ENCODE measurements around the gene APLNR.

The APLNR gene

GRCh38 chr11:57251037-57251436 is 14.0 kb upstream of the APLNR start:
- no peak for DNase-seq

DNA sequence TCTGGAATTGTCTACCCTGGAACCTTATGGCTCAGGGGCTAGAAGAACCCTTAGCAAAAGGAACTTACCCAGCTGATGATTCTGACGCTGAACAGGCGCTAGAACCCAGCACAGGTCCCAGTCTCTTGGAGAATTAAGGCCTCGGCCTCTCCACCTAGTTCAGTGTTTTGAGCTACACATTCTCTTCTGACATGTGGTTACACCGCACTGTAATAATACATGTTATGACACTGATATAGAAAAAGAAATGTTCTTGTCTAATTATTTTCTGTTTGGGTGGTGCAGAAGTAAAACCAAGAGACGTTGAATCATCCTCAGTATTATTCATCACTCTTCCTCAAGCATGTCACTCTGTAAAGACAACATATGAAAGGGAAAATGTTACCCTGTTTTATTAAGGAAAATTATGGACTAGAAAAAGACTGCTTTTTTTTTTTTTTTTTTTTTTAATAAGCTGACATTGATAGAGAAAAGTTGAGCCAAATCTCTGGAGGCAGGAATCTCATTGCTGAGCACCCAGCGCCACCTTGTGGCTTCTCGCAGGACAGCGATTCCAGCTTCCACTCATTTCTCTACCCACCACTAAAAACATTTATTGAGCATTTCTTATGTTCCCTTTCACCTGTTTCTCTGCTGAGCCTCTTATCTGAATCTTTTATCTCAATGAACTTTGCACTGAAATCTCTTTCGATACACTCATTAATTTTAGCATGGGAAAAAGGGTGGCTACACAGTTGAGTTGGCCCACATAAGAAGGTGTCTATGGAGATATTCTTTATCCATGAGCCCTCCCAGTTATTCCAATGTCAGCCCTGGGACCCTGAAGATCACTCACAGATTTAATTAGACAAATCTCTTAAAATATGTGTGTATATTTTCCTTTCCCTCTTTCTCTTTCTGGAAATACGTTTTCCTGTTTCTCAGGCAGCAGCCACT is 12.6 kb upstream of the APLNR start:
- DNase-seq: peak; percentile 55

DNA sequence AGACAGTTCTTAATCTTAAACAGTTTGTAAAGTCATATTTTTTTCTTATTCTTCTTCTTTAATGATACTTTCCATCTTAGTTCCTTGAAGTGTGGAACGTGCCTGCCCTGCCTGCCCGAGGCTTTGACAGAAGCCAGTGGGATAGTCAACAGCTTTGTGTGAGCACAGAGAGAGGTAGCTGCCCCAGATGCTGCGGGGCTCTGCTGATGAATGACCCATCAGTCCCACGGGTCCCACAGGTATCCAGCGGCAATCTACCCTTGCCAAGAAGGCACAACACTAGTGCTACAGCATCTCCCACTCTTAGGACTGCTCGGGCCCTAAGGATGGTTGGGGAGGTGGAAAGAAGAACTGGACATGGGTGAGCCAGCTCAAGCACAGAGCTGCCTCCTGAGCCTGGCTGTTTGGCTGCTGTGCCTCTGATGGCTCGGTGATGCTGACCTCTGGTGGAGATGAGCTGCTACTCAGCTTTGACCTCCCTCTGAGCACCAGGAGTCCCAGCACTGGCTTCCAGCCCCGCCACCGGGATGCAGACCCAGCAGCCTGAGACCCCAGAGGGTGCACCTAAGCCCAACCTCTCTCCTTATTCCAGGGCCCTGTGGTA is 11.8 kb upstream of the APLNR start:
- peak; percentile 29 for DNase-seq

DNA sequence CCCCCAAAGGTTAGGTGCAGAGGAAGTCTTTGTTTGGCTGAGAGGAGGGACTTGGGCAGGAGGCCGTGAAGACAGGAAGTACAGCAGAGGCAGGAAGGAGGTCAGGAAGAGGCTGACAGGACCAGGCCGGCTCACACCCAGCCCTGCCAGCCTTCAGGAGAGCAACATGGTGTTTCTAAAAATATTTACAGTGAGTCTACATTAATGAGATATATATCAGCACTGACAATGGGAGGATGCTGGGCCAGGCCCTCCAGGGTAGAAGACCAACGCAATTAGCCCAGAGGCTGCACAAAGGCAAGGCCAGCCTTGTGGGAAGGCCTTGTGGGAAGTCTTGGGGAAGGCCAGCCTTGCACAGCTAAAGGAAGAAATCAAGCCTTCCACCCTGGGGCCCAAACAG is 7.9 kb upstream of the APLNR start:
- DNase-seq: no peak

GRCh38 chr11:57241353-57241972 is 4.4 kb upstream of the APLNR start:
- no peak for DNase-seq

GRCh38 chr11:57240757-57241156 is 3.7 kb upstream of the APLNR start:
- DNase-seq: no peak

DNA sequence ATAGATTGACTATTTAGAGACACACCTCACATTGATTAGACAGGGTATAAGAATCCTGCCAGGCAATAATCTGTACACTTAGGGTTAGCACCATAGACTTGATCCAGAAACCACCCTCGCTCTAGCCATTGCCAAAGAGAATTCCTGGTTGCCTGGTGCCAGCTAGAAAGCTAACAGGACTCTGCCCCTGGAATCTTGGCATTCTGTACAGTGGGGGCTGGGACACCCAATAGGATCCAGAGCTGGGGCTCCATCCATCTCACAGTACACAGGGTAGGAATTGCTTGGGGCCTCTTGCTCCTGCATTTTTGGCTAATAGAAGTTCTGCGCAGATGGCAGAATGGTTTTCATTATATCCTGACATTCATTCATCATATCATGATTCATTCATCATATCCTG is 3.0 kb upstream of the APLNR start:
- no peak for DNase-seq

DNA sequence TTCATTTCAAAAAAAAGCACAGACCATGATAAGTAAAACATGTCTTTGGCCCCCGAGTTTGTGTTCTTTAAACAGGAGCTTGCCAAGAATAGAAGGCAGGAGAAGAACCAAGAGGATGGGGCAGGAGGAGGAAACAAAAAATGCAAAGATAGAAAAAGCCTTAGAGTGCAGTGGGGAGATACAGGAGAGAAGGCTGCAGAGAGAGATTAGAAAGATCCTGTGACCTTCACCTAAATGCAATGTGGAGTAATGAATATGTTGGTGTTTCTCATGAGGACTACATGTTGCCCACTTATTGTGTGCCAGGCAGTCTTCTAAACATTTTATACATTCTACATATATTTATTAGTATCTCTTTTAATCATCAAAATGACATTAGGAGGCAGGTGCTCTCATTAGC is 2.3 kb upstream of the APLNR start:
- no peak for DNase-seq

- DNase-seq: no peak
Measured at GRCh38 chr11:57235761-57236703, 1.0 kb downstream of the APLNR start.

GRCh38 chr11:57233702-57234101 is 3.3 kb downstream of the APLNR start:
- no peak for DNase-seq

- DNase-seq: no peak
Measured at GRCh38 chr11:57231539-57232253, 5.4 kb downstream of the APLNR start.

GRCh38 chr11:57230791-57231538 is 6.1 kb downstream of the APLNR start:
- no peak for DNase-seq

- no peak for DNase-seq
Measured at GRCh38 chr11:57230316-57230715, 6.7 kb downstream of the APLNR start.

DNA sequence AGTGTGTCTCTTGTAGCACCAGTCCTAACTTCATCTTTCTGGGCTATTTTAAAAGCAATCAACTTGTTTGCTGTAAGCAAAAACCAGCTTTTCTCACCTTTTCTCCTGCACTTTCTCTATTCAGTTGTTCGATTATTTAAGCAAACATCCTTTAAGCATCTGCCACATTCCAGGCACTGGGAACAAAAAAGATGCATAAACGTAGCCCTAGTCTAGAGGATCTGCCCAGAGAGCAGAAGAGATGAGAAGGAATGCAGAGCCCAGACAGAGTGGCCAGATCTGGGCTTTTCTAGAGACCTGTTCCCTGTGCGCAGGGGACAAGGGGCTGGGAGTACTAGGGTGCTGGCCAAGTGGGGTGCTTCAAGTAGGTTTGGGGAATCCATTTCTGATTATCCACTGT is 8.4 kb downstream of the APLNR start:
- no peak for DNase-seq

GRCh38 chr11:57224537-57224936 is 12.5 kb downstream of the APLNR start:
- DNase-seq: no peak

GRCh38 chr11:57224128-57224527 is 12.9 kb downstream of the APLNR start:
- no peak for DNase-seq

- no peak for DNase-seq
Measured at GRCh38 chr11:57223601-57224000, 13.4 kb downstream of the APLNR start.

DNA sequence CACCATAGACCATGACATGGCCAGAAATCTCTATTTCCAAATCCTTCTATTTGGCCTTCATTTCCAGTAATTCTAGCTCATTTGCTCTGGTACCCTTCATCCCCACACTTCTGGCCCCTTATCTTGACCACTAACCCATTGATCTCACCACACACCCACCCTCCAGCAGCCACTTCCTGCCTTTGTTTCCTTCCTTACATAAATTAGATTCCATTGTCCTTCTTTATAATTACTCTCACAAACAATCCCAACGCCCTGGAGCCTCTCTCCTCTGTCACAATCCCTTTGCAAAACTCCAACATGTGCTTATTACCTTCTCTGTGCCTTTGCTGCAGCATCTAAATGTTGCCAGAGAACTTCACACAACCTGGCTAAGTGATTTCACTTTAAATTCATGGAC is 14.8 kb downstream of the APLNR start:
- no peak for DNase-seq

- DNase-seq: no peak
Measured at GRCh38 chr11:57219021-57219627, 17.9 kb downstream of the APLNR start.

DNA sequence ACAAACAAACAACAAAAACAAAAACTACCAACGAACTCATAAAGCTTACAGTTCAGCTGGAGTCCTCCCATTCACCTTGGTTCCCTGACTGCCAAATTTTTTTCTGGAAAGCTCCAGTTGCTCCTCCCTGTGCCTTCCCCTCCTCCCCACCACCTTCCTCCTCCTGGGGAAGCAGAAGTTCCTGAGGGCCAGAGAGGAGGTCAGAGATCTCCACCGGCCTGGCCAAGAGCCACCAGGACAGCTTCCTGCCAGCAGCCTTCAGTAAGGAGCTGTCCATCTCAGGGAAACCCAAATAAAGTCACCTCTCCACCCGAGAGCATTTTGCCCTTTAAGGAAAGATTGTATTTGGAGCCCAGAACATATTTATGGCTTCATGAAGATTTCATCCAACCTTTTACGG is 20.0 kb downstream of the APLNR start:
- DNase-seq: no peak

- no peak for DNase-seq
Measured at GRCh38 chr11:57216463-57216862, 20.6 kb downstream of the APLNR start.
